H1 (cell line): Measurements from ENCODE around the gene TMEM144. TPM values are rescaled to one million over a fixed set of nuclear protein-coding genes. Genes with fewer than 3 reads are reported as not detected.

Source experiments
- CTCF ChIA-PET: fragments of 300-600 bp; sonication (Branson Sonifier 250); formaldehyde crosslinking; loops from one replicate; lab custom pipeline; 2021; ENCODE audit not compliant: partially characterized antibody; lab: Charles Lee
- POLR2A ChIA-PET: fragments of 300-600 bp; sonication (Branson Sonifier 250); formaldehyde crosslinking; loops from one replicate; lab custom pipeline; 2021; ENCODE audit warnings: inconsistent platforms; ENCODE audit not compliant: partially characterized antibody; lab: Charles Lee
- DNase-seq, 2 experiments: peaks; one replicate each; pipeline versions ENCODE4 v3.0.0 to v3.0.0-alpha.2; 2010 to 2022; ENCODE audit warnings: low spot score in 2 of 2, low read depth in 1 of 2, mixed read lengths in 1 of 2
- FAIRE-seq: peaks from 2 replicates; lab custom pipeline; 2011; peaks lifted over from hg19 to GRCh38; lab: Jason Lieb, UNC
- H2AFZ ChIP-seq: 2 replicates; pipeline ENCODE4 v1.8.1; 2012; ENCODE audit warnings: low read length, inconsistent platforms
- H2AK5ac ChIP-seq: 2 replicates; pipeline ENCODE4 v1.6.1; 2013; ENCODE audit warnings: low read depth, low read length
- H2BK120ac ChIP-seq: replicated peaks from 2 replicates; pipeline ENCODE3; 2013; ENCODE audit warnings: low read depth, low read length, inconsistent platforms
- H2BK12ac ChIP-seq: 2 replicates; pipeline ENCODE4 v1.6.1; 2013; ENCODE audit warnings: low read depth, low read length
- H2BK15ac ChIP-seq: 2 replicates; pipeline ENCODE4 v1.6.1; 2013; ENCODE audit warnings: low read length
- H2BK20ac ChIP-seq: 2 replicates; pipeline ENCODE4 v1.6.1; 2013; ENCODE audit warnings: low read length
- H2BK5ac ChIP-seq: 2 replicates; pipeline ENCODE4 v1.6.1; 2013; ENCODE audit warnings: low read depth, low read length
- H3K14ac ChIP-seq: 2 replicates; pipeline ENCODE4 v1.6.1; 2013; ENCODE audit warnings: inconsistent platforms; ENCODE audit not compliant: insufficient read length
- H3K18ac ChIP-seq: 2 replicates; pipeline ENCODE4 v1.6.1; 2013; ENCODE audit warnings: low read length; ENCODE audit errors: extremely low read depth
- H3K23ac ChIP-seq: 2 replicates; pipeline ENCODE4 v1.6.1; 2013; ENCODE audit warnings: inconsistent platforms; ENCODE audit not compliant: insufficient read length
- H3K23me2 ChIP-seq: 2 replicates; pipeline ENCODE4 v1.6.1; 2013; ENCODE audit warnings: low read depth, low read length
- H3K27ac ChIP-seq: 2 replicates; pipeline ENCODE4 v1.6.1; 2011; ENCODE audit warnings: low read depth, low read length, inconsistent platforms
- H3K27me3 ChIP-seq, 4 experiments: replicated peaks in 1 of 4; 1 replicate in 1 of 4; 2 replicates in 3 of 4; pipeline versions ENCODE4 v1.6.1 to v1.8.1; 2011 to 2013; ENCODE audit warnings: low read length in 3 of 4, mild to moderate bottlenecking in 3 of 4, inconsistent platforms in 2 of 4, mixed read lengths in 2 of 4, moderate library complexity in 1 of 4; ENCODE audit not compliant: control insufficient read depth in 3 of 4, insufficient read depth in 3 of 4; ENCODE audit errors: extremely low read depth in 1 of 4
- H3K36me3 ChIP-seq, 4 experiments: 2 replicates each; pipeline versions ENCODE4 v1.6.1 to v1.8.1; 2011 to 2013; ENCODE audit warnings: mild to moderate bottlenecking in 4 of 4, low read length in 3 of 4, moderate library complexity in 2 of 4, control low read depth in 1 of 4, inconsistent platforms in 1 of 4; ENCODE audit not compliant: insufficient read depth in 4 of 4, control insufficient read depth in 2 of 4
- H3K4ac ChIP-seq: replicated peaks from 2 replicates; pipeline ENCODE3; 2013; ENCODE audit warnings: low read length, low read depth, mixed read lengths, inconsistent platforms; ENCODE audit not compliant: insufficient read length
- H3K4me1 ChIP-seq, 4 experiments: replicated peaks in 1 of 4; 1 replicate in 1 of 4; 2 replicates in 3 of 4; pipeline versions ENCODE4 v1.6.1 to v1.8.1; 2011 to 2013; ENCODE audit warnings: low read length in 3 of 4, inconsistent platforms in 2 of 4, mixed read lengths in 1 of 4; ENCODE audit not compliant: insufficient read depth in 4 of 4, control insufficient read depth in 3 of 4
- H3K4me2 ChIP-seq, 2 experiments: 2 replicates each; pipeline versions ENCODE4 v1.6.1 to v1.8.1; 2011 to 2013; ENCODE audit warnings: low read depth in 2 of 2, low read length in 2 of 2, control low read depth in 1 of 2, inconsistent platforms in 1 of 2, mild to moderate bottlenecking in 1 of 2; ENCODE audit not compliant: insufficient read depth in 1 of 2
- H3K4me3 ChIP-seq, 4 experiments: fragments of 200-600, 300-600 bp in 1 of 4; sonication (generic), shearing (Covaris generic), sonication (Bioruptor Twin) in 1 of 4; 2 replicates each; pipeline versions ENCODE4 v1.5.1 to v1.8.1; 2011 to 2016; ENCODE audit warnings: low read length in 4 of 4, low read depth in 3 of 4, control low read depth in 2 of 4, inconsistent platforms in 2 of 4, mild to moderate bottlenecking in 2 of 4, mixed read lengths in 1 of 4, moderate library complexity in 1 of 4; ENCODE audit not compliant: insufficient read depth in 2 of 4; ENCODE audit errors: extremely low read depth in 1 of 4
- H3K56ac ChIP-seq: replicated peaks from 2 replicates; pipeline ENCODE3; 2013; ENCODE audit warnings: low read depth, mild to moderate bottlenecking, mixed read lengths, low read length, inconsistent platforms; ENCODE audit not compliant: insufficient read length
- H3K79me1 ChIP-seq: 2 replicates; pipeline ENCODE4 v1.6.1; 2013; ENCODE audit warnings: low read depth, low read length, control low read depth
- H3K79me2 ChIP-seq, 2 experiments: 2 replicates each; pipeline versions ENCODE4 v1.6.1 to v1.8.1; 2012 to 2013; ENCODE audit warnings: low read length in 2 of 2, mild to moderate bottlenecking in 2 of 2, inconsistent platforms in 1 of 2; ENCODE audit not compliant: insufficient read depth in 2 of 2, control insufficient read depth in 1 of 2
- H3K9ac ChIP-seq, 4 experiments: replicated peaks in 1 of 4; 1 replicate in 1 of 4; 2 replicates in 3 of 4; pipeline versions ENCODE4 v1.6.1 to v1.8.1; 2011 to 2013; ENCODE audit warnings: low read depth in 3 of 4, low read length in 3 of 4, control low read depth in 2 of 4, mild to moderate bottlenecking in 2 of 4, moderate library complexity in 2 of 4, inconsistent platforms in 1 of 4; ENCODE audit errors: extremely low read depth in 1 of 4
- H3K9me3 ChIP-seq, 2 experiments: 2 replicates each; pipeline versions ENCODE4 v1.6.1 to v1.8.1; 2012 to 2013; ENCODE audit warnings: mild to moderate bottlenecking in 2 of 2, moderate library complexity in 2 of 2, control low read depth in 1 of 2, inconsistent platforms in 1 of 2, low read depth in 1 of 2, low read length in 1 of 2, mixed read lengths in 1 of 2; ENCODE audit not compliant: insufficient read depth in 2 of 2
- H4K20me1 ChIP-seq, 2 experiments: replicated peaks in 1 of 2; 2 replicates each; pipeline versions ENCODE3 to v1.8.1; 2011 to 2013; ENCODE audit warnings: inconsistent platforms in 2 of 2, low read length in 2 of 2, mild to moderate bottlenecking in 1 of 2; ENCODE audit not compliant: insufficient read depth in 2 of 2, control insufficient read depth in 1 of 2
- H4K5ac ChIP-seq: 2 replicates; pipeline ENCODE4 v1.6.1; 2013; ENCODE audit warnings: low read length, low read depth, mixed read lengths, inconsistent platforms; ENCODE audit not compliant: insufficient read length
- H4K8ac ChIP-seq: 2 replicates; pipeline ENCODE4 v1.8.0; 2013; ENCODE audit warnings: mild to moderate bottlenecking, moderate library complexity, low read length, inconsistent platforms; ENCODE audit not compliant: insufficient read depth; ENCODE audit errors: extremely low read depth
- H4K91ac ChIP-seq: replicated peaks from 2 replicates; pipeline ENCODE3; 2013; ENCODE audit warnings: low read length, mixed read lengths, inconsistent platforms; ENCODE audit not compliant: insufficient read length
- ASH2L ChIP-seq: fragments of 200-600, 300-600 bp; sonication (generic); IDR thresholded peaks from one replicate; pipeline ENCODE4 v1.7.1; 2017; ENCODE audit warnings: low read length
- BCL11A ChIP-seq, 2 experiments: IDR thresholded peaks; one replicate each; pipeline ENCODE4 v1.6.1; 2011; ENCODE audit warnings: low read depth in 2 of 2, low read length in 2 of 2, mild to moderate bottlenecking in 2 of 2
- CEBPB ChIP-seq: IDR thresholded peaks from 2 replicates; pipeline ENCODE4 v1.6.1; 2012; ENCODE audit warnings: low read depth, low read length
- CHD1 ChIP-seq: IDR thresholded peaks from 2 replicates; pipeline ENCODE4 v1.6.1; 2012; ENCODE audit warnings: low read depth, low read length, improper control_type of control experiment
- GTF2F1 ChIP-seq: IDR thresholded peaks from 2 replicates; pipeline ENCODE4 v1.6.1; 2012; ENCODE audit warnings: low read depth, low read length, improper control_type of control experiment, borderline replicate concordance
- HDAC2 ChIP-seq, 2 experiments: fragments of 300-600 bp in 1 of 2; sonication (generic) in 1 of 2; IDR thresholded peaks; 2 replicates each; pipeline ENCODE4 v1.6.1; 2011 to 2012; ENCODE audit warnings: low read depth in 2 of 2, low read length in 2 of 2, mild to moderate bottlenecking in 2 of 2, moderate library complexity in 2 of 2, borderline replicate concordance in 1 of 2, inconsistent platforms in 1 of 2
- JUN ChIP-seq: IDR thresholded peaks from 2 replicates; pipeline ENCODE4 v1.6.1; 2011; ENCODE audit warnings: low read depth, mild to moderate bottlenecking, improper control_type of control experiment, low read length
- NANOG ChIP-seq: IDR thresholded peaks from 2 replicates; pipeline ENCODE4 v1.6.1; 2011; ENCODE audit warnings: low read length, low read depth, mild to moderate bottlenecking, inconsistent platforms; ENCODE audit not compliant: insufficient read depth, poor library complexity, severe bottlenecking
- POU5F1 ChIP-seq: IDR thresholded peaks from 2 replicates; pipeline ENCODE4 v1.6.1; 2011; ENCODE audit warnings: low read depth, mild to moderate bottlenecking, low read length, moderate library complexity
- RXRA ChIP-seq: IDR thresholded peaks from 2 replicates; pipeline ENCODE4 v1.6.1; 2011; ENCODE audit warnings: low read depth, mild to moderate bottlenecking, low read length, moderate library complexity; ENCODE audit not compliant: insufficient read depth
- SAP30 ChIP-seq: fragments of 300-600 bp; sonication (generic); IDR thresholded peaks from 2 replicates; pipeline ENCODE4 v1.7.1; 2012; ENCODE audit warnings: low read length, moderate library complexity, mild to moderate bottlenecking, inconsistent platforms; ENCODE audit not compliant: insufficient read depth, insufficient replicate concordance
- SIRT6 ChIP-seq: IDR thresholded peaks from one replicate; pipeline ENCODE4 v1.7.1; 2012; ENCODE audit warnings: low read length, inconsistent platforms
- TAF7 ChIP-seq: optimal IDR thresholded peaks from 2 replicates; pipeline ENCODE3; 2011; ENCODE audit warnings: low read depth, mild to moderate bottlenecking, inconsistent platforms, low read length, moderate library complexity, borderline replicate concordance
- TBP ChIP-seq: IDR thresholded peaks from 2 replicates; pipeline ENCODE4 v1.6.1; 2011; ENCODE audit warnings: low read depth, low read length, improper control_type of control experiment
- ZNF274 ChIP-seq: IDR thresholded peaks from 2 replicates; pipeline ENCODE4 v1.7.0; 2012; ENCODE audit warnings: low read length, borderline replicate concordance; ENCODE audit errors: extremely low read depth
- WGBS, 2 experiments: shearing (Covaris generic) in 1 of 2; methylation state at CpG; one replicate each; pipeline versions ENCODE4 v1.1.6 to v1.1.7; 2013 to 2015; ENCODE audit warnings: low lambda C conversion rate in 2 of 2, mixed read lengths in 2 of 2, inconsistent platforms in 1 of 2, low coverage in 1 of 2, missing lambda C conversion rate in 1 of 2; ENCODE audit not compliant: insufficient replicate concordance in 2 of 2, insufficient coverage in 1 of 2, insufficient read length in 1 of 2; ENCODE audit errors: extremely low coverage in 1 of 2, missing lambda C conversion rate in 1 of 2; 5-methylcytosine and 5-hydroxymethylcytosine counted together
- polyA plus RNA-seq, 7 experiments: library from polyadenylated mRNA; depleted of rRNA in 3 of 7; stranded (reverse) in 5 of 7; unstranded in 2 of 7; fragments of >200 nt in 5 of 7; fragments of 200-250 nt in 2 of 7; gene quantifications; 1 replicate in 5 of 7; 2 replicates in 1 of 7; 4 replicates in 1 of 7; pipeline versions ENCODE4 v1.2.1 to v1.2.3, GENCODE V29; 2011 to 2013; ENCODE audit warnings: missing spikeins in 2 of 7, mixed read lengths in 2 of 7
- total RNA-seq: library from RNA; stranded (reverse); fragmentation: NEBNext Ultra II Directional; extraction: Animal tissue kit (Norgen Biotek cat#: 25700); gene quantifications from 2 replicates; pipeline ENCODE4 v1.2.1, GENCODE V29; 2021

Gene TMEM144
- total and polyA plus RNA-seq, 2 of the 8 experiments (the other 6 are each of a cell fraction or from before 2014, with no cell fraction given), result 1.9 to 2.6 TPM

- Histone ChIP-seq H3K23ac (no peak overlapping the region), H2AFZ (no peak overlapping the region), H3K27ac (no peak overlapping the region), H2BK120ac (no peak overlapping the region), H3K79me2 (no peaks in the 10 kb centered on the region), H3K36me3 (no peaks in the 10 kb centered on the region), H3K4me1 (no peaks in the 10 kb centered on the region), H4K20me1 (no peaks in the 10 kb centered on the region), H4K5ac (no peak overlapping the region), H2BK20ac (no peak overlapping the region), H3K27me3 (no peaks in the 10 kb centered on the region), H3K23me2 (no peaks in the 10 kb centered on the region), H2BK5ac (no peak overlapping the region), H2AK5ac (no peak overlapping the region), H2BK15ac (no peak overlapping the region), H4K8ac (no peak overlapping the region), H3K14ac (no peak overlapping the region), H3K9me3 (peaks cover 19 to 22% of the 10 kb centered on the region in 2 experiments), H3K9ac (no peak overlapping the region), H3K4me2 (no peak overlapping the region), H3K79me1 (no peaks in the 10 kb centered on the region), H3K4me3 (no peak overlapping the region), H3K4ac (no peak overlapping the region), H2BK12ac (no peak overlapping the region), H3K18ac (no peak overlapping the region), H4K91ac (no peak overlapping the region), H3K56ac (no peak overlapping the region)
- FAIRE-seq (no peak), DNase-seq (no peak)
- ChIA-PET POLR2A (no interaction called here), CTCF (interaction anchor here (0.9 kb wide), 1 partner anchor 36 kb away, joined by 3 read pairs; no protein-coding TSS in a partner anchor)
- WGBS, 2 experiments, result 92% methylated on average over 6 of the region's 6 CpGs; no CpG with 5 or more reads in 1 of the 2 experiments
- no peak for TF ChIP-seq GTF2F1
- no peak for TF ChIP-seq CEBPB
- TF ChIP-seq TBP, result no peak
- no peak for TF ChIP-seq SIRT6
- no peak for TF ChIP-seq TAF7
- no peak for TF ChIP-seq ZNF274
- TF ChIP-seq SAP30, result no peak
- TF ChIP-seq CHD1, result no peak
- no peak for TF ChIP-seq HDAC2 (IDR thresholded peaks at IDR 0.05; ENCODE audit: borderline replicate concordance in 1 of 2, low read depth in 2 of 2, low read length in 2 of 2)
- no peak for TF ChIP-seq POU5F1
- no peak for TF ChIP-seq ASH2L
- TF ChIP-seq NANOG, result no peak
- TF ChIP-seq JUN, result no peak
- no peak for TF ChIP-seq RXRA
- no peak for TF ChIP-seq BCL11A (IDR thresholded peaks at IDR 0.05; ENCODE audit: low read depth in 2 of 2, low read length in 2 of 2)
Measured at GRCh38 chr4:158290912-158291311, 80.6 kb downstream of the TMEM144 start.
